ENCODE results near the gene SRGAP1.
A peak's percentile ranks its signal among the peaks of the same experiment; 100 is the strongest.
"Not testable (repeated sequence)": the region's sequence is repeated elsewhere in the genome, so short reads cannot be mapped to it uniquely, and the experiment has no call there.

Gene SRGAP1

DNA sequence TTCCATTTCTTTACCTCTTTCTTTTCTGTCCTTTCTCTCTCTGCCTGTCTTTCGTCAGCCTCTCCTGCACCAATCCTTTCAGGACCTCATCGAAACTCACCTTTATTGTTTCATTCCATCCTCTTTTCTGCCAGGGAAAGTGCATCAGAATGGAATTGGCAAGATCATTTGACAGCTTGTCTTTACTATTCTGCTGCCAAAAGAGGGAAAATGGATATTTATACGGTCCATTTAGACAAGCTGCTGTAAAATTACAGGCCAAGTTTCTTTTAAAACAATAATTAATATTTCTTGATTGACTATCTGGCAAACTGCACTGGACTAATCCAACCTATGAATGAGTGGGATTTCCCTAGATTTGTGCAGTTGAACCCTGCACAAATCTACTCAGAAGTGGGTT lies 7.6 kb upstream of the SRGAP1 start:
- DNase-seq (ENCODE audit: low read depth in 2 of 2), result no peak

DNA sequence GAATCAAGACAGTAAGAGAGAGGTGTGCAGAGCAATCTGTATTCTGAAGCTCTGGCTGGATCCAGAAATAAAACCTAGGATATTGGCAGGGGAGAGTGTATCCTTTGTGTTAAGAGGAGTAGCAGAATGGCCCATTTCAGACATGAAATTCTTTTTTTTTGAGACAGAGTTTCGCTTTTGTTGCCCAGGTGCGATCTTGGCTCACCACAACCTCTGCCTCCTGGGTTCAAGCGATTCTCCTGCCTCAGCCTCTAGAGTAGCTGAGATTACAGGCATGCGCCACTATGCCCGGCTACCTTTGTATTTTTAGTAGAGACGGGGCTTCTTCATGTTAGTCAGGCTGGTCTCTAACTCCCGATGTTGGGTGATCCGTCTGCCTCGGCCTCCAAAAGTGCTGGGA lies 6.1 kb upstream of the SRGAP1 start:
- no peak for DNase-seq (ENCODE audit: low read depth in 2 of 2)

- DNase-seq (ENCODE audit: low read depth in 2 of 2), result no peak
Observed at GRCh38 chr12:63841011-63841410, 3.5 kb upstream of the SRGAP1 start.

- DNase-seq (ENCODE audit: low read depth in 2 of 2), result no peak
Observed at GRCh38 chr12:63841571-63841970, 2.9 kb upstream of the SRGAP1 start.

- DNase-seq (ENCODE audit: low read depth in 2 of 2), result not testable (repeated sequence)
Observed at GRCh38 chr12:63842750-63843149, 1.8 kb upstream of the SRGAP1 start.

DNA sequence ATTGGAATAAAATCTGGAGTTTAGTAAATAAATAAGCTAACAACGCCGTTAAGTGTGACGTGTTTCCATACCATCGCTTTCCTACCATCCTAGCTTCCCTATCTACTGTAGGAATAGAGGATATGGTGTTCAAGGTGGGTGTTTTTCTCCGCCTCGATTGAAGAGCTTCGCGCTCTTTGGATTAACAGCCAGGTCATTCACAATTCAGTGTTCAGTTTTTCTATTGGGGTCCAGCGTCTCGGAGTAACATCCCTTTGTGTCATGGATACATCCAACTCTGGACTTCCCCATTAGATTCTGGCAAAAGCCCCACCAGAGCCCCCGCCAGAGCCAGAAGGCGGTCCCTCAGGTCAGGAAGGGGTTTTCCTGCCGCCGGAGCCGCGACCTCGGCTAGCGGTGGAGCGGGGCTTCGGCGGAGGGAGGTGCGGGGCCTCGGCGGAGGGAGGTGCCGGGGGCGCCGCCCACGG lies 1.2 kb upstream of the SRGAP1 start:
- DNase-seq (ENCODE audit: low read depth in 2 of 2), result no peak

GRCh38 chr12:63843721-63844390 lies 644 bp upstream of the SRGAP1 start:
- DNase-seq (ENCODE audit: low read depth in 2 of 2), result peak; percentile 49 to 52

GRCh38 chr12:63845726-63846125 lies 1.2 kb downstream of the SRGAP1 start:
- DNase-seq (ENCODE audit: low read depth in 2 of 2), result no peak

GRCh38 chr12:63846238-63846967 lies 1.9 kb downstream of the SRGAP1 start:
- DNase-seq (ENCODE audit: low read depth in 2 of 2), result no peak

- DNase-seq (ENCODE audit: low read depth in 2 of 2), result no peak
Observed at GRCh38 chr12:63848450-63848849, 4.0 kb downstream of the SRGAP1 start.

DNA sequence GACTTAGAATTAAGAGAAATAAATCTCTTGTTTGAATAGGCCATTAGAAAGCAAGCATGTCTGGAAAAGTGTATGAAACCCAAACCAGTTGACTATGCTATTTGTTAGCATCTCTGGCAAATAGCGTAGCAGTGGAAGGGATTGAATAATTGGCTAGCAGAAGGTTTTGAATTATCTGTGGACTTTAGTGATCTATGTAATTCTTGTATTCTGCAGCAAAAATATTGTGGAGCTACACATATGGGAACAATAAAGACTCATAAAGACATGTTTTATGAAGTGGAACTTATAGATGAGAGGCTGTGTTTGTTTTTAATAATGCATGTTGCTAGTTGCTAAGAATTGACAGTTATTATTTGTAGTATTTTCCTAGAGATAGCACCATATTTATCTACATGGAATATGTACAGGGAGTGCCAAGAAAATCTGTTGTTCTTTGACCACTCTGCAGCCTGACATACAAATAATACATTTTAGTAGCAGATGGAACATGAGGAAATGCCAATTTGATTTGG lies 4.7 kb downstream of the SRGAP1 start:
- no peak for DNase-seq (ENCODE audit: low read depth in 2 of 2)

- no peak for DNase-seq (ENCODE audit: low read depth in 2 of 2)
Observed at GRCh38 chr12:63849641-63850040, 5.1 kb downstream of the SRGAP1 start.

DNA sequence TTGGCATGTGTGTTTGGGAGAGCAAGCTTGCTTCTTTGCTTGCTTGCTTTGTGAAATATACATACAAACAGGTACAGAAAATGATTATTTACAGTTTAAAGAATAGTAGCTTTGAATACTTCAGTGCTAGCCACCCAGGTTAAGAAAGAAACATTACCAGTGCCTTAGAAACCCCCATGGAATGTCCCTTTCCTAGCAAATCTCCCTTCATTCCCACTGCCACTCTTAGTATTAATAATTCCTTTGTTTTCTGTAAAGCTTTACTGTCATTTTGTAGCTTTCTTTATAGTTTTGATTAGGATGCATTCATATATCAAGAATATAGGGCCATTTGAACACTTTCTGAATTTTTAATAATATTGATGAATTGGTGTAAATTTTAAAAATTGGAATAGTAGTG lies 9.5 kb downstream of the SRGAP1 start:
- no peak for DNase-seq (ENCODE audit: low read depth in 2 of 2)

DNA sequence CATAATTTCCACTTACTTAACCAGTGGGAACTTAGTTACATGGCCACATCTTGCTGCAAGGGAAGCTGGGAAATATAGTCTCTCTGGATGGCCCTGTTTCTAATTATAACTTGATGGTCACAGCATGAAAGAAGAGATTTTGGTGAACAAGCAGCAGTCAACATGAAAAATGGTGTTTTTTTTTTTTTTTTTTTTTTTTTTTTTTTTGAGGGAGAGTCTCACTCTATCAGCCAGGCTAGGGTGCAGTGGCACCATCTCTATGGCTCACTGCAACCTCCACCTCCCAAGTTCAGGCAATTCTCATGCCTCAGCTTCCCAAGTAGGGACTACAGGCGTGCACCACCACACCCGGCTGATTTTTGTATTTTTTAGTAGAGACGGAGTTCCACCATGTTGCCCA lies 10.8 kb downstream of the SRGAP1 start:
- no peak for DNase-seq (ENCODE audit: low read depth in 2 of 2)

DNA sequence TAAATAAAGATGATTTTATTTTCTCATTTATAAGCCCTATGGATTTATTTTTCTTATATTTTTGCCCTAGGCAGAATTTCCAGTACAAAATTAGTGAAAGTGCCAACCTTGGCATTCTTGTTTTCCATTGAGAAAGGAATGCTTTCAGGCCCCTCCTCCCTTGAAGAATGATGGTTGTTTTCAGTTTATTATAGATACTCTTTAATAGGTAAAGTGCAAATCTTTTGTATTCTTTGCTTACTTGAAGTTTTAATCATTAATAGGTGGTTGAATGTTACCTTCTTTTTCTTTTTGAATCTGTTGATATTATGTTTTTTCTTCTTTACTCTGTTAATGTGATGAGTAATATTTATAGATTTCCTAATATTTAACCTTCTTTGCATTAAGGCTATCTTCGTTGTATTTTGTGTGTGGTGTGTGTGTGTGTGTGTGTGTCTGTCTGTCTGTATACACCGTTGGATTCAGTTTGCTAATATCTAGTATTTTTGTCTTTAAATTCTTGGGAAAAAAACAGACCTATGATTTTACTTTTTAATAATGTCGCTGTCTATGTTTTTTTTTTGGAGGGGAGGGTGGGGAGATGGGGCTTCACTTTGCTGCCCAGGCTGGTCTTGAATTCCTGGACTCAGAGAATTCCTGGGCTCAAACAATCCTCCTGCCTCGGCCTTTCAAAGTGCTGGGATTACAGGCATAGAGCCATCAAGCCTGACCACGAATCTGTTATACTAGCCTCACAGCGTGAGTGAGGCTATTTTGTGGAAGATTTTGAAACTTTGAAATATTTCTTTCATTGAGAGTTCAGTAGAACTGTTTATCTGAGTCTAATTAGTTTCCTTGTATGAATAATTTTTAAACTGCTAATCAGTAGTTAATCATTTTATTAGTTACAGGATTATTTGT lies 13.5 kb downstream of the SRGAP1 start:
- DNase-seq (ENCODE audit: low read depth in 2 of 2), result no peak

- DNase-seq (ENCODE audit: low read depth in 2 of 2), result not testable (repeated sequence)
Observed at GRCh38 chr12:63859880-63860279, 15.4 kb downstream of the SRGAP1 start.

GRCh38 chr12:63862187-63862968 lies 17.9 kb downstream of the SRGAP1 start:
- DNase-seq (ENCODE audit: low read depth in 2 of 2), result no peak

- DNase-seq (ENCODE audit: low read depth in 2 of 2), result no peak
Observed at GRCh38 chr12:63862969-63863230, 18.4 kb downstream of the SRGAP1 start.

DNA sequence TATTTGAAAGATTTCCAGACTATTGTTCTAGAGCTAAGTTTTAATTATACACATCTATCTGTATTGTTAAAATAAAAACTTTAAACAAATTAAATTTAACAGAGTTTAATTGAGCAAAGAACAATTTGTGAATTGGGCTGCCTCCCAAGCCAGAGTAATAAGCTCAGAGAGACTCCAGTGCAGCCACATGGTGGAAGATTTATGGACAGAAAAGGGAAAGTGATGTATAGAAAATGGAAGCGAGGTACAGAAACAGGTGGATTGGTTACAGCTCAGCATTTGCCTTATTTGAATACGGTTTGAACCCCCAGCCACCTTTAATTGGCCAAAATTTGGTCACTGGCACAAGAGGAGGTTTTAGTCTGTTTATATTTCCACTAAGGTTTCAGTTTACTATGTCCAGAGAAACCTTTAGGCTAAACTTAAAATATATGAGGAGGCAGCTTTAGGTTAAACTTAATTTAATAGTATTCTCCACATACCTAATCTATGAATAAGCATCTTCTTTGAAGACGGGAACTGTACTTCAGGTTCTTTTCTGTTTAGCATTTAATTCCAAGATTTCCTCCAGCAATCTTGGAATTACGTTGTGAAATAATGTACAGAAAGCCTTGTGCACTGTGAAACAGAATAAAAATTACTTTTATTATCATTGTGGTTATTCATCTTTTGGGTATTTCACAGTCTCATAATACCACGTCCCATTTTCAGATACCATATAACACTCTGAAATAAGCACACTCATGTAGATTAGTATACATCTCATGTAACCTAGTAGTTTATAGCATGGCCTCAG lies 19.4 kb downstream of the SRGAP1 start:
- DNase-seq (ENCODE audit: low read depth in 2 of 2), result no peak

DNA sequence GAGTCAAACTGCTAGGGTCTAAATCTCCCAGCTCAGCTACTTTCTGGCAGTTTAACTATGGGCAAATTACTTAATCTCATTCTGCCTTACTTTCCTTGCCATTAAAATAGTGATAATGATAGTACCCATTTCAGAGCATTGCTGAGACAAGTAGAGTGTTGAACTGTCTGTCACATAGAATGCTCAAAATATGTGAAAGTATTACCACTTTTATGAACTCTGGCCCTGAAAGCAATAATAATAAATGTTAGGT lies 19.9 kb downstream of the SRGAP1 start:
- DNase-seq (ENCODE audit: low read depth in 2 of 2), result no peak

GRCh38 chr12:63865448-63865847 lies 20.9 kb downstream of the SRGAP1 start:
- no peak for DNase-seq (ENCODE audit: low read depth in 2 of 2)

All from stimulated activated CD8-positive, alpha-beta memory T cell treated with anti-CD3 and anti-CD28 coated beads, Interleukin-7, amount 100 ng/mL, for 1 hour (primary cell).